ENCODE results near the gene TRIM74. TPM values are rescaled to one million over a fixed set of nuclear protein-coding genes. Genes with fewer than 3 reads are reported as not detected.

TRIM74 gene
- total and polyA plus RNA-seq, 9 of the 15 experiments (the other 6 are each of a cell fraction or from before 2014, with no cell fraction given), result not detected

DNA sequence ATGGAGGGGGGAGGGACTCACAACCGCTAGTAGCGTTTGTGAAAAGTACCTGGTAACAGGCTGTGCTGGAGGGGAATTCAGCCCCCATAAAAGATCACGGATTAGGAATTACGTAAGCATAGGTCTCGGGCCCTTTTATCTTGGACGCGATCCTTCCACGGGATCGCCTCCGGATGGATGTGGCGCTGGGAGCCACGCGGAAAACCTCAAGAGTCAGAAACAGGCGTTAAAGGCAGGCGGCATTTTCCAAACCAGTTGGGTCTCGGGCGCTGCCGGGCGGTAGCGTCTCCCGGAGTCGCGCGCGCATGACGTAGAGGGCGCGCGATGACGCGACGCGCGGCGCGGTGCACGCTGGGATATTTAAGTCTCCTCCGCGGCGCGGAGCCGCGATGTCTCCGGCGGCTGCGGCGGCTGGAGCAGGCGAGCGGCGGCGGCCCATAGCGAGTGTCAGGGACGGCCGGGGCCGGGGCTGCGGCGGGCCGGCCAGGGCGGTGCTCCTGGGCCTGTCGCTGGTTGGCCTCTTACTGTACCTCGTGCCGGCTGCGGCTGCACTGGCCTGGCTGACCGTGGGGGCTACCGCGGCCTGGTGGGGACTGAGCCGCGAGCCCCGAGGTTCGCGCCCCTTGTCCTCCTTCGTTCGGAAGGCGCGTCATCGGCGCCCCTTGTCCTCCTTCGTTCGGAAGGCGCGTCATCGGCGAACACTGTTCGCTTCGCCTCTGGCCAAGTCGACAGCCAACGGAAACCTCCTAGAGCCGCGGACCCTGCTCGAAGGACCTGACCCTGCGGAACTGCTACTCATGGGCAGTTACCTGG is 44.3 kb downstream of the TRIM74 start, which contains the start of gene POM121 (continued):
- TF ChIP-seq MXI1 (IDR thresholded peaks at IDR 0.05; ENCODE audit: low read depth, low read length), result peak; percentile 26; the same call in 1 of the 2 replicates
- TF ChIP-seq ZFX (CRISPR knock-in tag; IDR thresholded peaks at IDR 0.05), result peak; percentile 92
- no peak for TF ChIP-seq SRSF3 (IDR thresholded peaks at IDR 0.05; ENCODE audit: insufficient read depth, low read length)
- peak; percentile 33; the same call in 1 of the 2 replicates for TF ChIP-seq FOSL1 (tag; conservative IDR thresholded peaks at IDR 0.05)
- TF ChIP-seq CHD2 (IDR thresholded peaks at IDR 0.05; ENCODE audit: low read depth, low read length), result no peak; the same call in 1 of the 2 replicates
- TF ChIP-seq, protein P1, sequence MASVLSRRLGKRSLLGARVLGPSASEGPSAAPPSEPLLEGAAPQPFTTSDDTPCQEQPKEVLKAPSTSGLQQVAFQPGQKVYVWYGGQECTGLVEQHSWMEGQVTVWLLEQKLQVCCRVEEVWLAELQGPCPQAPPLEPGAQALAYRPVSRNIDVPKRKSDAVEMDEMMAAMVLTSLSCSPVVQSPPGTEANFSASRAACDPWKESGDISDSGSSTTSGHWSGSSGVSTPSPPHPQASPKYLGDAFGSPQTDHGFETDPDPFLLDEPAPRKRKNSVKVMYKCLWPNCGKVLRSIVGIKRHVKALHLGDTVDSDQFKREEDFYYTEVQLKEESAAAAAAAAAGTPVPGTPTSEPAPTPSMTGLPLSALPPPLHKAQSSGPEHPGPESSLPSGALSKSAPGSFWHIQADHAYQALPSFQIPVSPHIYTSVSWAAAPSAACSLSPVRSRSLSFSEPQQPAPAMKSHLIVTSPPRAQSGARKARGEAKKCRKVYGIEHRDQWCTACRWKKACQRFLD (CRISPR knock-in tag; IDR thresholded peaks at IDR 0.05), result peak; percentile 73; the same call in 1 of the 2 replicates
- no peak for TF ChIP-seq ZBED1 (IDR thresholded peaks at IDR 0.05)
- TF ChIP-seq, protein P2, sequence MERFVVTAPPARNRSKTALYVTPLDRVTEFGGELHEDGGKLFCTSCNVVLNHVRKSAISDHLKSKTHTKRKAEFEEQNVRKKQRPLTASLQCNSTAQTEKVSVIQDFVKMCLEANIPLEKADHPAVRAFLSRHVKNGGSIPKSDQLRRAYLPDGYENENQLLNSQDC (CRISPR knock-in tag; IDR thresholded peaks at IDR 0.05), result peak; percentile 44
- peak; percentile 56; the same call in 1 of the 2 replicates for TF ChIP-seq HDAC2 (IDR thresholded peaks at IDR 0.05)
- TF ChIP-seq, protein P3, sequence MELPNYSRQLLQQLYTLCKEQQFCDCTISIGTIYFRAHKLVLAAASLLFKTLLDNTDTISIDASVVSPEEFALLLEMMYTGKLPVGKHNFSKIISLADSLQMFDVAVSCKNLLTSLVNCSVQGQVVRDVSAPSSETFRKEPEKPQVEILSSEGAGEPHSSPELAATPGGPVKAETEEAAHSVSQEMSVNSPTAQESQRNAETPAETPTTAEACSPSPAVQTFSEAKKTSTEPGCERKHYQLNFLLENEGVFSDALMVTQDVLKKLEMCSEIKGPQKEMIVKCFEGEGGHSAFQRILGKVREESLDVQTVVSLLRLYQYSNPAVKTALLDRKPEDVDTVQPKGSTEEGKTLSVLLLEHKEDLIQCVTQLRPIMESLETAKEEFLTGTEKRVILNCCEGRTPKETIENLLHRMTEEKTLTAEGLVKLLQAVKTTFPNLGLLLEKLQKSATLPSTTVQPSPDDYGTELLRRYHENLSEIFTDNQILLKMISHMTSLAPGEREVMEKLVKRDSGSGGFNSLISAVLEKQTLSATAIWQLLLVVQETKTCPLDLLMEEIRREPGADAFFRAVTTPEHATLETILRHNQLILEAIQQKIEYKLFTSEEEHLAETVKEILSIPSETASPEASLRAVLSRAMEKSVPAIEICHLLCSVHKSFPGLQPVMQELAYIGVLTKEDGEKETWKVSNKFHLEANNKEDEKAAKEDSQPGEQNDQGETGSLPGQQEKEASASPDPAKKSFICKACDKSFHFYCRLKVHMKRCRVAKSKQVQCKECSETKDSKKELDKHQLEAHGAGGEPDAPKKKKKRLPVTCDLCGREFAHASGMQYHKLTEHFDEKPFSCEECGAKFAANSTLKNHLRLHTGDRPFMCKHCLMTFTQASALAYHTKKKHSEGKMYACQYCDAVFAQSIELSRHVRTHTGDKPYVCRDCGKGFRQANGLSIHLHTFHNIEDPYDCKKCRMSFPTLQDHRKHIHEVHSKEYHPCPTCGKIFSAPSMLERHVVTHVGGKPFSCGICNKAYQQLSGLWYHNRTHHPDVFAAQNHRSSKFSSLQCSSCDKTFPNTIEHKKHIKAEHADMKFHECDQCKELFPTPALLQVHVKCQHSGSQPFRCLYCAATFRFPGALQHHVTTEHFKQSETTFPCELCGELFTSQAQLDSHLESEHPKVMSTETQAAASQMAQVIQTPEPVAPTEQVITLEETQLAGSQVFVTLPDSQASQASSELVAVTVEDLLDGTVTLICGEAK (IDR thresholded peaks at IDR 0.05), result no peak
- TF ChIP-seq, protein P3 (CRISPR knock-in tag; IDR thresholded peaks at IDR 0.05), result no peak
- peak; percentile 94 for TF ChIP-seq CXXC5 (CRISPR knock-in tag; IDR thresholded peaks at IDR 0.05)
- peak; percentile 86 for TF ChIP-seq POLR2B (IDR thresholded peaks at IDR 0.05; ENCODE audit: low read depth, partially characterized antibody)
- TF ChIP-seq, protein P4, sequence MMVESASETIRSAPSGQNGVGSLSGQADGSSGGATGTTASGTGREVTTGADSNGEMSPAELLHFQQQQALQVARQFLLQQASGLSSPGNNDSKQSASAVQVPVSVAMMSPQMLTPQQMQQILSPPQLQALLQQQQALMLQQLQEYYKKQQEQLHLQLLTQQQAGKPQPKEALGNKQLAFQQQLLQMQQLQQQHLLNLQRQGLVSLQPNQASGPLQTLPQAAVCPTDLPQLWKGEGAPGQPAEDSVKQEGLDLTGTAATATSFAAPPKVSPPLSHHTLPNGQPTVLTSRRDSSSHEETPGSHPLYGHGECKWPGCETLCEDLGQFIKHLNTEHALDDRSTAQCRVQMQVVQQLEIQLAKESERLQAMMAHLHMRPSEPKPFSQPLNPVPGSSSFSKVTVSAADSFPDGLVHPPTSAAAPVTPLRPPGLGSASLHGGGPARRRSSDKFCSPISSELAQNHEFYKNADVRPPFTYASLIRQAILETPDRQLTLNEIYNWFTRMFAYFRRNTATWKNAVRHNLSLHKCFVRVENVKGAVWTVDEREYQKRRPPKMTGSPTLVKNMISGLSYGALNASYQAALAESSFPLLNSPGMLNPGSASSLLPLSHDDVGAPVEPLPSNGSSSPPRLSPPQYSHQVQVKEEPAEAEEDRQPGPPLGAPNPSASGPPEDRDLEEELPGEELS (CRISPR knock-in tag; IDR thresholded peaks at IDR 0.05; ENCODE audit: borderline replicate concordance), result peak; percentile 77; the same call in 1 of the 2 replicates
- TF ChIP-seq HIVEP1 (CRISPR knock-in tag; IDR thresholded peaks at IDR 0.05), result 0 out of 2 replicates have a peak, but pooled peaks have one; percentile 3

Data from K562 (cell line).